Neural crest cell (in vitro differentiated cells): ENCODE results near the gene NCOA3. TPM values are rescaled to one million over a fixed set of nuclear protein-coding genes. Genes with fewer than 3 reads are reported as not detected.

Experiments used
- DNase-seq: peaks from one replicate; pipeline ENCODE4 v3.0.0; 2021; ENCODE audit warnings: low read depth, mixed read lengths, low spot score
- H3K27ac Mint-ChIP-seq: one replicate; pipeline ENCODE4 v1.8.0; 2021; ENCODE audit warnings: mild to moderate bottlenecking, mixed read lengths; ENCODE audit not compliant: unreplicated experiment
- H3K27me3 Mint-ChIP-seq: 2 replicates; pipeline ENCODE4 v1.8.0; 2021; ENCODE audit warnings: low read depth, mild to moderate bottlenecking, mixed read lengths
- H3K36me3 Mint-ChIP-seq: 2 replicates; pipeline ENCODE4 v1.8.0; 2021; ENCODE audit warnings: low read depth, mild to moderate bottlenecking, mixed read lengths
- H3K4me1 Mint-ChIP-seq: 2 replicates; pipeline ENCODE4 v1.8.0; 2021; ENCODE audit warnings: mixed read lengths
- H3K4me3 Mint-ChIP-seq: one replicate; pipeline ENCODE4 v1.8.0; 2021; ENCODE audit warnings: mild to moderate bottlenecking, mixed read lengths
- H3K9me3 Mint-ChIP-seq: 2 replicates; pipeline ENCODE4 v1.8.0; 2021; ENCODE audit warnings: mixed read lengths
- total RNA-seq: library from RNA; stranded (reverse); gene quantifications from 2 replicates; pipeline ENCODE4 v1.2.1, GENCODE V29; 2021
- TF ChIP-seq, protein P1 (sequence below): fragments of 200-600 bp; sonication (generic); conservative IDR thresholded peaks from 2 replicates; pipeline ENCODE4 v1.5.0; 2021; ENCODE audit warnings: antibody characterized with exemption, mild to moderate bottlenecking

The NCOA3 gene
- total RNA-seq, 1 donor from 2014 or later, result 25.7 TPM

DNA sequence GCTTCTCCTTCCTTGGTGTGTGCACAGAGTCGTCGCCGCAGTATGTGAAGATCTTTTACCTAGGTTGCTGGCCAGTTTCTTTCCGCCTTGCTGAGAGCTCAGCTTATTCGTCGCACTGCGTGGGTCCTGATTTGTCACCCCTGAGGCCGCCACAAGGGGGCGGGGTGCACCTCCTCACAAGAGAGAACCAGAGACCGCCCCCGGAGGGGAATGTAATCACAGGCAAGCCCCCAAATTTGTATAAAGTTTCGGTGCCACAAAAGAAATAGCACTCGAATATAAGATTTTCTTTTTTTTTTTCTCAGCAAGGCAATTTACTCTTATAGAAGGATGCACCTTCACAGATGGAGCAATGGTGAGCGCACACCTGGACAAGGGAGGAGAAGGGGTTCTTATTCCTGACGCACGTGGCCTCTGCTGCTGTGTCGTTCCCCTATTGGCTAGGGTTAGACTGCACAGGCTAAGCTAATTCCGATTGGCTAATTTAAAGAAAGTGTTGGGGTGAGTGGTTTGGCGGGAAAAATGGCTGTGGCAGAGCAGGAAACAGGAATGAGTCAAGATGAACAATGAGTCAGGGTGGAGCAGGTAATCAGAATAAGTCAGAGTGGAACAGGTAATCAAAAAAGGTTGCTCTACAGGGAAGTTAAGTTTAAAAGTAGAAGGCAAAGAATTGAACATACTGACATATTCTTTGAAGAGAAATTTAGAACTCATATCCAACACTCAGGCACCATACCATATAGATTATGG, 19.5 kb downstream of the NCOA3 start:
- H3K36me3 Mint-ChIP-seq, result peaks cover 34% of the 10 kb centered on the region
- H3K27me3 Mint-ChIP-seq, result no peaks in the 10 kb centered on the region
- H3K4me3 Mint-ChIP-seq, result no peak overlapping the region
- H3K27ac Mint-ChIP-seq, result no peak overlapping the region
- TF ChIP-seq, protein P1, sequence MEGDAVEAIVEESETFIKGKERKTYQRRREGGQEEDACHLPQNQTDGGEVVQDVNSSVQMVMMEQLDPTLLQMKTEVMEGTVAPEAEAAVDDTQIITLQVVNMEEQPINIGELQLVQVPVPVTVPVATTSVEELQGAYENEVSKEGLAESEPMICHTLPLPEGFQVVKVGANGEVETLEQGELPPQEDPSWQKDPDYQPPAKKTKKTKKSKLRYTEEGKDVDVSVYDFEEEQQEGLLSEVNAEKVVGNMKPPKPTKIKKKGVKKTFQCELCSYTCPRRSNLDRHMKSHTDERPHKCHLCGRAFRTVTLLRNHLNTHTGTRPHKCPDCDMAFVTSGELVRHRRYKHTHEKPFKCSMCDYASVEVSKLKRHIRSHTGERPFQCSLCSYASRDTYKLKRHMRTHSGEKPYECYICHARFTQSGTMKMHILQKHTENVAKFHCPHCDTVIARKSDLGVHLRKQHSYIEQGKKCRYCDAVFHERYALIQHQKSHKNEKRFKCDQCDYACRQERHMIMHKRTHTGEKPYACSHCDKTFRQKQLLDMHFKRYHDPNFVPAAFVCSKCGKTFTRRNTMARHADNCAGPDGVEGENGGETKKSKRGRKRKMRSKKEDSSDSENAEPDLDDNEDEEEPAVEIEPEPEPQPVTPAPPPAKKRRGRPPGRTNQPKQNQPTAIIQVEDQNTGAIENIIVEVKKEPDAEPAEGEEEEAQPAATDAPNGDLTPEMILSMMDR, result peak; percentile 40
- DNase-seq, result no peak
- peaks cover 21% of the 10 kb centered on the region for H3K9me3 Mint-ChIP-seq
- peaks cover 3% of the 10 kb centered on the region for H3K4me1 Mint-ChIP-seq

DNA sequence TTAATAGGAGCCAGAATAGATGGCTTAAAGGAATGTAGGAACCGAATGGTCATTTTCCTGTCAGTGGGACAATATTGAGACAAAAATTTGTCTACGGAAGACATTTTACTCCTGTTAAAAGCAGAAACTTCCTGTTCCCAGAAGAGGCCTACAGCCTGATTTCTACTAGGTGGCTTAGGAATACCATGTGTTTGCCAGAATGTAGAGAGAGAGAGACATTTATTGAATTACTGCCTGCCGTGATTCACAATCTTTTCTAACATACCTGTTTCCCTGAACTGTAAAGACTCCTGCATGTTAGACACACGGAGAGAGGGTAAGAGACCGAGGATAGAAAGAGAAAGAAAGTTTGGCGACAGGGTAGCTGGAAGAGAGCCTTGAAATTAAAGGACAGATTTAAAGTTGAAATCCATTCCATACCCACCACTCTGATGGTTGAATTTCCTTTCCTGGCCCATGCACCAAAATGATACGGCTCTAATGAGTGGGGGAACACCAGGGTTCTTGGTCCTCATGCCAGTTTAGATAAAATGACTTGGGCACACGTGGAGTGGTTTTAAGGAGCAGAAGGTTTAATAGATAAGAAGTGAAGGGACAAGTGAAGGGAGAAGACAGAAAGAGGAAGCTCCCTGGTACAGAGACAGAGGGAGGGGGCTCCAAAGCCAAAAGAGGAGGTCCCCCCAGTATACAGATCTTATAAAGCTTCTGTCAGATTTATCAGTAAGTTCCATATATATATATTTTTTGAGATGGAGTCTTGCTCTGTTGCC, 22.5 kb downstream of the NCOA3 start:
- H3K36me3 Mint-ChIP-seq, result peaks cover 40% of the 10 kb centered on the region
- H3K4me1 Mint-ChIP-seq, result peaks cover 3% of the 10 kb centered on the region
- H3K9me3 Mint-ChIP-seq, result peaks cover 25% of the 10 kb centered on the region
- no peak overlapping the region for H3K4me3 Mint-ChIP-seq
- no peaks in the 10 kb centered on the region for H3K27me3 Mint-ChIP-seq
- TF ChIP-seq, protein P1, result no peak
- H3K27ac Mint-ChIP-seq, result no peak overlapping the region
- DNase-seq, result no peak

DNA sequence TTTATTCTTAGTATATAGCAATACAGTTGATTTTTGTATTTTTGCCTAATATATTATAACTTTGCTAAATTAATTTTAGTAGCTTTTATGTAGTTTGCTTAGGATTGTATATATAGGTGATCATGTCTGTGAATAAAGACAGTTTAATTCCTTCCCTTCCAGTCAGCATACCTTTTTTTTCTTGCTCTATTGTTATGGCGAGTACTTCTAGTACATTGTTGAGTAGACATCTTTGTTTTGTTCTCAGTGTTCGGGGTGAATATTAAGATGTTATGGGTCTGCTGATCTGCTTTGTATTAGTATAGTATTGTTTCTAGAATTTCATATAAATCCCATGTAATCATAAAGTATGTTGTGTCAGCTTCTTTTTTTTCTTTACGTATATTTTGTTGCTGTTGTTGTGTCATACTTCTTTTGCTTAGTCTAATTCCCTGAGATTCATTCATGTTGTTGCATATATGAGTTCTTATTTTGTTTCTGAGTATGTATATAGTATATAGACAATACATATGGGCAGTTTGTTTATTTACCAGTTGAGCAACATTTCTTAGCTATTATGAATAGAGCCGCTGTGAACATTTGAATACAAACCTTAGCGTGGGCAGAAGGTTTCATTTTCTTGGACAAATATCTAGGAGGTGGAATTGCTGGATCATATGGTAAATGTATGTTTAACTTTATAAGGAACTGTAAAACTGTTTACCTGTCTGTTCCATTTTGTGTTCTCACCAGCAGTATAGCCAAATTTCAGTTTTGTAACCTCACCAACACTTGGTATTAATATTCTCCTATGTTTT, 25.5 kb downstream of the NCOA3 start:
- Mint-ChIP-seq H3K27ac (no peak overlapping the region), H3K4me3 (no peak overlapping the region), H3K27me3 (no peaks in the 10 kb centered on the region), H3K36me3 (peaks cover 27% of the 10 kb centered on the region), H3K4me1 (peaks cover 5% of the 10 kb centered on the region), H3K9me3 (peaks cover 13% of the 10 kb centered on the region)
- DNase-seq, result no peak
- TF ChIP-seq, protein P1, result no peak

DNA sequence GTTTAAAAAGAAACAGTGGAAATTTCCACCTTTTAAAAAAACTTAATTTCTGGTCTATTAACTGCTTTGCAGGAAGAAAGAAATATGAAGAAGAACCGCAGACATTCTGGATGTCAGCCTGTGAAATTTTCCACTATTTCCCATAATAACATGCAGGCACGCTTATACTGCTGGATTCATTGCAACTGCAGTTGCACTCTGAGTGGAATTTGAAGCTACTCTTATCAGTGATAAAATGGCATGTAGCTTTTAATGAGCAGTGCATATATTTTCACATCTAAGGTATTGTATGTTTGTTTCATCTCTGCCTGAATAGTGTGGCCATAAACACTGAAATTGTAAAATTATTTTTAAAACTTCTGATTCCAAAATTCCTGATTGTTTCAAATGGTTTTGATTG, 28.2 kb downstream of the NCOA3 start:
- no peak overlapping the region for H3K4me3 Mint-ChIP-seq
- H3K9me3 Mint-ChIP-seq, result peaks cover 4% of the 10 kb centered on the region
- no peak overlapping the region for H3K27ac Mint-ChIP-seq
- peaks cover 10% of the 10 kb centered on the region for H3K4me1 Mint-ChIP-seq
- TF ChIP-seq, protein P1, result no peak
- peaks cover 12% of the 10 kb centered on the region for H3K36me3 Mint-ChIP-seq
- H3K27me3 Mint-ChIP-seq, result no peaks in the 10 kb centered on the region
- no peak for DNase-seq

DNA sequence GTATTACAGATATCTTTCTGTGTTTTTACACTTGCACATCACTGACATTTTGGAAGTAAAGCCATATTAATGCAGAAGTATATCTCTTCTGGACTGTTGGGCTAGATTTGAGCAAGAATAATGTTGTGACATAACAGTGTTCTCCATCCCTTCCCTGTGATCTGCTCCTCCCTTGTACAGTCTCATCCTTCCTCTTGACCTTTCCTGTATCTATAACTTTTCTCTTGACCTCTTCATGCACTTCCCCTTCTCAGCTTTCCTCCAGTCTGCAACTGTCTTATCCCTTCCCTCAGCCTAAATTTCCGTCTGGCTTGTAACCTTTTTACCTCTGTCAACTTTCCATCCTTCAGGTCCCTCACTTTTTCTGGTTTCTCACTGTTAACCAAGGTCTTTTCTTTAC, 29.8 kb downstream of the NCOA3 start:
- Mint-ChIP-seq H3K36me3 (peaks cover 12% of the 10 kb centered on the region), H3K4me1 (peaks cover 10% of the 10 kb centered on the region), H3K27ac (no peak overlapping the region), H3K4me3 (no peak overlapping the region), H3K9me3 (peaks cover 4% of the 10 kb centered on the region), H3K27me3 (no peaks in the 10 kb centered on the region)
- TF ChIP-seq, protein P1, result no peak
- DNase-seq, result no peak
